ENCODE measurements around the gene RFK. TPM values are rescaled to one million over a fixed set of nuclear protein-coding genes. Genes with fewer than 3 reads are reported as not detected.
"Not testable (repeated sequence)": the region's sequence is repeated elsewhere in the genome, so short reads cannot be mapped to it uniquely, and the experiment has no call there.

Gene RFK
- total RNA-seq = 14.9 and 17.1 TPM in 2 replicates

GRCh38 chr9:76394195-76394959 is at the start of gene RFK:
RFK (minus strand) TSS chr9:76394426; CDS start chr9:76394171, 255 bp downstream.
- intact Hi-C loops (cut with micrococcal nuclease) = loop anchor here (1.0 to 10.0 kb wide), 8 partner anchors 30 to 780 kb away; partner anchors contain the start of genes PCSK5 and VPS13A
- Mint-ChIP-seq H3K27me3 (ENCODE audit: low read depth) (no peaks in the 10 kb centered on the region), H3K36me3 (ENCODE audit: low read depth) (peaks cover 29% of the 10 kb centered on the region), H3K4me3 (ENCODE audit: low read depth) (peak within 1 kb of the TSS; percentile 100), H3K27ac (peak within 1 kb of the TSS; percentile 100), H3K9me3 (peaks cover 9% of the 10 kb centered on the region), H3K4me1 (ENCODE audit: low read depth) (peaks cover 25% of the 10 kb centered on the region)
- DNase-seq (ENCODE audit: low spot score) = peak; percentile 89

- H3K27me3 Mint-ChIP-seq (ENCODE audit: low read depth) = no peaks in the 10 kb centered on the region
- H3K36me3 Mint-ChIP-seq (ENCODE audit: low read depth) = peaks cover 25% of the 10 kb centered on the region
- H3K27ac Mint-ChIP-seq = peak overlapping the region; percentile 43
- peaks cover 57% of the 10 kb centered on the region for H3K4me1 Mint-ChIP-seq (ENCODE audit: low read depth)
- DNase-seq (ENCODE audit: low spot score) = no peak
- intact Hi-C loops (cut with micrococcal nuclease) = loop anchor here (2.0 kb wide), 1 partner anchor 15 kb away; the partner anchor contains the start of gene GCNT1
- H3K4me3 Mint-ChIP-seq (ENCODE audit: low read depth) = peak overlapping the region; percentile 88
- no peaks in the 10 kb centered on the region for H3K9me3 Mint-ChIP-seq
Measured at GRCh38 chr9:76443887-76444286, 49.7 kb upstream of the RFK start.

GRCh38 chr9:76441551-76442322 is 47.5 kb upstream of the RFK start:
- DNase-seq (ENCODE audit: low spot score) = peak; percentile 19

GRCh38 chr9:76438841-76439588 is 44.8 kb upstream of the RFK start:
- Mint-ChIP-seq H3K9me3 (no peaks in the 10 kb centered on the region), H3K27ac (peak overlapping the region; percentile 85), H3K4me1 (ENCODE audit: low read depth) (peaks cover 58% of the 10 kb centered on the region), H3K27me3 (ENCODE audit: low read depth) (no peaks in the 10 kb centered on the region), H3K4me3 (ENCODE audit: low read depth) (no peak overlapping the region), H3K36me3 (ENCODE audit: low read depth) (peaks cover 10% of the 10 kb centered on the region)
- no peak for DNase-seq (ENCODE audit: low spot score)
- intact Hi-C loops (cut with micrococcal nuclease) = loop anchor here (2.0 kb wide), 1 partner anchor 44 kb away; the partner anchor contains the start of gene RFK

More at GRCh38 chr9:76441551-76442322, 47.5 kb upstream of the RFK start:
- H3K27ac Mint-ChIP-seq = peak overlapping the region; percentile 99
- intact Hi-C loops (cut with micrococcal nuclease) = loop anchor here (1.0 to 2.0 kb wide), 7 partner anchors 17 to 246 kb away; partner anchors contain the start of gene GCNT1
- H3K27me3 Mint-ChIP-seq (ENCODE audit: low read depth) = no peaks in the 10 kb centered on the region
- H3K36me3 Mint-ChIP-seq (ENCODE audit: low read depth) = peaks cover 19% of the 10 kb centered on the region
- H3K4me1 Mint-ChIP-seq (ENCODE audit: low read depth) = peaks cover 65% of the 10 kb centered on the region
- H3K9me3 Mint-ChIP-seq = no peaks in the 10 kb centered on the region
- peak overlapping the region; percentile 88 for H3K4me3 Mint-ChIP-seq (ENCODE audit: low read depth)

- peaks cover 57% of the 10 kb centered on the region for H3K4me1 Mint-ChIP-seq (ENCODE audit: low read depth)
- H3K27me3 Mint-ChIP-seq (ENCODE audit: low read depth); H3K4me3 Mint-ChIP-seq (ENCODE audit: low read depth); H3K9me3 Mint-ChIP-seq; intact Hi-C loops (cut with micrococcal nuclease); DNase-seq (ENCODE audit: low spot score); H3K36me3 Mint-ChIP-seq (ENCODE audit: low read depth): not testable (repeated sequence)
- H3K27ac Mint-ChIP-seq = peak overlapping the region; percentile 85
Measured at GRCh38 chr9:76437017-76437699, 42.9 kb upstream of the RFK start.

GRCh38 chr9:76434897-76435296 is 40.7 kb upstream of the RFK start:
- H3K4me1 Mint-ChIP-seq (ENCODE audit: low read depth) = peaks cover 38% of the 10 kb centered on the region
- DNase-seq (ENCODE audit: low spot score); intact Hi-C loops (cut with micrococcal nuclease); H3K27ac Mint-ChIP-seq; H3K27me3 Mint-ChIP-seq (ENCODE audit: low read depth); H3K4me3 Mint-ChIP-seq (ENCODE audit: low read depth); H3K36me3 Mint-ChIP-seq (ENCODE audit: low read depth); H3K9me3 Mint-ChIP-seq: not testable (repeated sequence)

- Mint-ChIP-seq H3K36me3 (ENCODE audit: low read depth) (no peaks in the 10 kb centered on the region), H3K9me3 (no peaks in the 10 kb centered on the region), H3K27ac (peak overlapping the region; percentile 49), H3K4me3 (ENCODE audit: low read depth) (no peak overlapping the region), H3K4me1 (ENCODE audit: low read depth) (peaks cover 33% of the 10 kb centered on the region), H3K27me3 (ENCODE audit: low read depth) (no peaks in the 10 kb centered on the region)
- no peak for DNase-seq (ENCODE audit: low spot score)
- intact Hi-C loops (cut with micrococcal nuclease) = no loop called here
Measured at GRCh38 chr9:76433836-76434235, 39.6 kb upstream of the RFK start.

GRCh38 chr9:76433406-76433805 is 39.2 kb upstream of the RFK start:
- Mint-ChIP-seq H3K4me3 (ENCODE audit: low read depth) (no peak overlapping the region), H3K36me3 (ENCODE audit: low read depth) (no peaks in the 10 kb centered on the region), H3K27me3 (ENCODE audit: low read depth) (no peaks in the 10 kb centered on the region), H3K9me3 (no peaks in the 10 kb centered on the region), H3K27ac (peak overlapping the region; percentile 49), H3K4me1 (ENCODE audit: low read depth) (peaks cover 29% of the 10 kb centered on the region)
- DNase-seq (ENCODE audit: low spot score) = no peak
- intact Hi-C loops (cut with micrococcal nuclease) = no loop called here

- H3K27me3 Mint-ChIP-seq (ENCODE audit: low read depth) = no peaks in the 10 kb centered on the region
- no peak overlapping the region for H3K4me3 Mint-ChIP-seq (ENCODE audit: low read depth)
- peaks cover 19% of the 10 kb centered on the region for H3K4me1 Mint-ChIP-seq (ENCODE audit: low read depth)
- intact Hi-C loops (cut with micrococcal nuclease) = no loop called here
- no peak for DNase-seq (ENCODE audit: low spot score)
- no peak overlapping the region for H3K27ac Mint-ChIP-seq
- H3K36me3 Mint-ChIP-seq (ENCODE audit: low read depth) = no peaks in the 10 kb centered on the region
- no peaks in the 10 kb centered on the region for H3K9me3 Mint-ChIP-seq
Measured at GRCh38 chr9:76431601-76432000, 37.4 kb upstream of the RFK start.

GRCh38 chr9:76426807-76427419 is 32.7 kb upstream of the RFK start:
- no peak overlapping the region for H3K4me3 Mint-ChIP-seq (ENCODE audit: low read depth)
- no peaks in the 10 kb centered on the region for H3K27me3 Mint-ChIP-seq (ENCODE audit: low read depth)
- intact Hi-C loops (cut with micrococcal nuclease) = loop anchor here (10.0 kb wide), 1 partner anchor 1272 kb away; no protein-coding TSS in a partner anchor
- peaks cover 29% of the 10 kb centered on the region for H3K4me1 Mint-ChIP-seq (ENCODE audit: low read depth)
- H3K36me3 Mint-ChIP-seq (ENCODE audit: low read depth) = peaks cover 3% of the 10 kb centered on the region
- no peak overlapping the region for H3K27ac Mint-ChIP-seq
- DNase-seq (ENCODE audit: low spot score) = no peak
- H3K9me3 Mint-ChIP-seq = no peaks in the 10 kb centered on the region

GRCh38 chr9:76425677-76426453 is 31.6 kb upstream of the RFK start:
- H3K4me1 Mint-ChIP-seq (ENCODE audit: low read depth) = peaks cover 30% of the 10 kb centered on the region
- no peak for DNase-seq (ENCODE audit: low spot score)
- intact Hi-C loops (cut with micrococcal nuclease) = loop anchor here (2.0 to 10.0 kb wide), 2 partner anchors 31 to 1271 kb away; partner anchors contain the start of gene RFK
- peak overlapping the region; percentile 53 for H3K27ac Mint-ChIP-seq
- H3K4me3 Mint-ChIP-seq (ENCODE audit: low read depth) = no peak overlapping the region
- no peaks in the 10 kb centered on the region for H3K27me3 Mint-ChIP-seq (ENCODE audit: low read depth)
- H3K9me3 Mint-ChIP-seq = no peaks in the 10 kb centered on the region
- peaks cover 3% of the 10 kb centered on the region for H3K36me3 Mint-ChIP-seq (ENCODE audit: low read depth)
